ENCODE measurements around the gene NFATC1.

NFATC1 gene

GRCh38 chr18:79577451-79578395 lies 182.0 kb downstream of the NFATC1 start:
- no peak for DNase-seq

GRCh38 chr18:79578396-79579260 lies 182.9 kb downstream of the NFATC1 start:
- DNase-seq: no peak
